B cell (primary cell): Measurements from ENCODE around the gene TSC2. TPM values are rescaled to one million over a fixed set of nuclear protein-coding genes. Genes with fewer than 3 reads are reported as not detected.
"Not testable (repeated sequence)": the region's sequence is repeated elsewhere in the genome, so short reads cannot be mapped to it uniquely, and the experiment has no call there.

Experiments used
- ATAC-seq: fragments of 200-7000 bp; cut with Tn5 transposase; one replicate; pipeline ENCODE4 v1.10.0; 2021; ENCODE audit warnings: low read depth, mild to moderate bottlenecking, moderate number of reproducible peaks, moderate library complexity
- CTCF ChIA-PET: fragments of 350-600 bp; sonication (Branson Sonifier 250); formaldehyde crosslinking; loops from one replicate; lab custom pipeline; 2021; ENCODE audit warnings: antibody characterized with exemption, inconsistent platforms; lab: Charles Lee
- POLR2A ChIA-PET: fragments of 350-600 bp; sonication (Branson Sonifier 250); formaldehyde crosslinking; loops from one replicate; lab custom pipeline; 2021; ENCODE audit warnings: antibody characterized with exemption; lab: Charles Lee
- DNase-seq: peaks from one replicate; pipeline ENCODE4 v3.0.0; 2013
- H2AFZ ChIP-seq: 2 replicates; pipeline ENCODE4 v1.6.1; 2012; ENCODE audit warnings: mild to moderate bottlenecking, low read depth, low read length; ENCODE audit not compliant: insufficient read depth, poor library complexity, severe bottlenecking
- H3K27ac ChIP-seq, 2 donors: 1 replicate in 1 of 2; 2 replicates in 1 of 2; pipeline ENCODE4 v1.5.1; 2012 to 2013; ENCODE audit warnings: low read length in 2 of 2, mild to moderate bottlenecking in 2 of 2, moderate library complexity in 1 of 2
- H3K27me3 ChIP-seq, 4 experiments: fragments of 200-600 bp in 1 of 4; sonication (generic) in 1 of 4; replicated peaks in 1 of 4; 1 replicate in 2 of 4; 2 replicates in 2 of 4; pipeline versions ENCODE4 v1.6.1 to v1.7.0; 2013 to 2016; ENCODE audit warnings: low read length in 3 of 4, mild to moderate bottlenecking in 2 of 4, mixed read lengths in 1 of 4, moderate library complexity in 1 of 4; ENCODE audit not compliant: insufficient read depth in 4 of 4, control insufficient read depth in 3 of 4; ENCODE audit errors: control extremely low read depth in 1 of 4
- H3K36me3 ChIP-seq, 2 experiments: replicated peaks in 1 of 2; 1 replicate in 1 of 2; 2 replicates in 1 of 2; pipeline versions ENCODE4 v1.6.1 to v1.7.1; 2013; ENCODE audit warnings: low read length in 1 of 2; ENCODE audit not compliant: insufficient read depth in 2 of 2, control insufficient read depth in 1 of 2; ENCODE audit errors: control extremely low read depth in 1 of 2, extremely low read depth in 1 of 2
- H3K4me1 ChIP-seq, 2 donors: fragments of 200-600 bp in 1 of 2; sonication (generic) in 1 of 2; 1 replicate in 1 of 2; 2 replicates in 1 of 2; pipeline versions ENCODE4 v1.5.1 to v1.6.1; 2013 to 2017; ENCODE audit warnings: low read length in 2 of 2; ENCODE audit not compliant: control insufficient read depth in 2 of 2, insufficient read depth in 2 of 2
- H3K4me2 ChIP-seq: replicated peaks from 2 replicates; pipeline ENCODE3; 2012; ENCODE audit warnings: mild to moderate bottlenecking, low read depth, low read length; ENCODE audit not compliant: poor library complexity, severe bottlenecking
- H3K4me3 ChIP-seq, 5 experiments: fragments of 200-600 bp in 1 of 5; sonication (generic) in 1 of 5; 1 replicate in 3 of 5; 2 replicates in 2 of 5; pipeline versions ENCODE4 v1.5.1 to v1.7.0; 2011 to 2016; ENCODE audit warnings: low read length in 4 of 5, mild to moderate bottlenecking in 4 of 5, low read depth in 2 of 5, control low read depth in 1 of 5, moderate library complexity in 1 of 5; ENCODE audit not compliant: insufficient read depth in 1 of 5; ENCODE audit errors: control extremely low read depth in 1 of 5, extremely low read depth in 1 of 5
- H3K79me2 ChIP-seq: fragments of 200-600 bp; sonication (generic); one replicate; pipeline ENCODE4 v1.6.0; 2016; ENCODE audit warnings: low read length; ENCODE audit not compliant: control insufficient read depth, insufficient read depth
- H3K9ac ChIP-seq: fragments of 200-600 bp; sonication (generic); 2 replicates; pipeline ENCODE4 v1.6.1; 2017; ENCODE audit warnings: mild to moderate bottlenecking, low read length, moderate library complexity
- H3K9me3 ChIP-seq, 3 donors: one replicate each; pipeline versions ENCODE4 v1.6.1 to v1.7.1; 2013; ENCODE audit warnings: low read length in 2 of 3; ENCODE audit not compliant: control insufficient read depth in 2 of 3, insufficient read depth in 1 of 3; ENCODE audit errors: control extremely low read depth in 1 of 3
- H4K20me1 ChIP-seq: 2 replicates; pipeline ENCODE4 v1.6.0; 2012; ENCODE audit warnings: mild to moderate bottlenecking, low read length; ENCODE audit not compliant: insufficient read depth, control insufficient read depth, poor library complexity, severe bottlenecking
- H3K27ac Mint-ChIP-seq: one replicate; pipeline ENCODE4 v1.8.0; 2021; ENCODE audit warnings: mixed read lengths
- H3K27me3 Mint-ChIP-seq: one replicate; pipeline ENCODE4 v1.8.0; 2021; ENCODE audit warnings: mixed read lengths
- H3K4me1 Mint-ChIP-seq: one replicate; pipeline ENCODE4 v1.8.0; 2021; ENCODE audit warnings: mixed read lengths
- H3K4me3 Mint-ChIP-seq: one replicate; pipeline ENCODE4 v1.8.0; 2021; ENCODE audit warnings: mixed read lengths
- H3K9me3 Mint-ChIP-seq: one replicate; pipeline ENCODE4 v1.8.0; 2022; ENCODE audit warnings: mixed read lengths; ENCODE audit not compliant: insufficient read depth
- EZH2 ChIP-seq: IDR thresholded peaks from 2 replicates; pipeline ENCODE4 v1.6.1; 2012; ENCODE audit warnings: borderline replicate concordance, low read depth, mild to moderate bottlenecking, moderate library complexity, low read length; ENCODE audit not compliant: insufficient read depth, poor library complexity, severe bottlenecking
- WGBS: methylation state at CpG from one replicate; pipeline ENCODE4 v1.1.5; 2013; ENCODE audit warnings: missing lambda C conversion rate; ENCODE audit not compliant: insufficient coverage; 5-methylcytosine and 5-hydroxymethylcytosine counted together
- intact Hi-C: fragments of 100-400 bp; cut with micrococcal nuclease; formaldehyde crosslinking; loops from one replicate; pipeline ENCODE4 v1.10.0; 2022
- polyA plus RNA-seq: library from polyadenylated mRNA; depleted of rRNA; stranded (reverse); fragments of >200 nt; gene quantifications from 2 replicates; pipeline ENCODE4 v1.2.3, GENCODE V29; 2012
- total RNA-seq, 2 donors: library from RNA; stranded (reverse); fragments of 120-200 nt in 1 of 2; gene quantifications; 1 replicate in 1 of 2; 2 replicates in 1 of 2; pipeline versions ENCODE4 v1.2.3 to v1.2.4, GENCODE V29; 2013 to 2022
- TF ChIP-seq, protein P1 (sequence below): fragments of 200-600 bp; IDR thresholded peaks from one replicate; pipeline ENCODE4 v1.8.0; 2022; ENCODE audit warnings: antibody characterized with exemption, mild to moderate bottlenecking

TSC2 gene
- total and polyA plus RNA-seq, 2 donors (not counting 1 experiment from before 2014, with no cell fraction given), result 128 to 194 TPM

DNA sequence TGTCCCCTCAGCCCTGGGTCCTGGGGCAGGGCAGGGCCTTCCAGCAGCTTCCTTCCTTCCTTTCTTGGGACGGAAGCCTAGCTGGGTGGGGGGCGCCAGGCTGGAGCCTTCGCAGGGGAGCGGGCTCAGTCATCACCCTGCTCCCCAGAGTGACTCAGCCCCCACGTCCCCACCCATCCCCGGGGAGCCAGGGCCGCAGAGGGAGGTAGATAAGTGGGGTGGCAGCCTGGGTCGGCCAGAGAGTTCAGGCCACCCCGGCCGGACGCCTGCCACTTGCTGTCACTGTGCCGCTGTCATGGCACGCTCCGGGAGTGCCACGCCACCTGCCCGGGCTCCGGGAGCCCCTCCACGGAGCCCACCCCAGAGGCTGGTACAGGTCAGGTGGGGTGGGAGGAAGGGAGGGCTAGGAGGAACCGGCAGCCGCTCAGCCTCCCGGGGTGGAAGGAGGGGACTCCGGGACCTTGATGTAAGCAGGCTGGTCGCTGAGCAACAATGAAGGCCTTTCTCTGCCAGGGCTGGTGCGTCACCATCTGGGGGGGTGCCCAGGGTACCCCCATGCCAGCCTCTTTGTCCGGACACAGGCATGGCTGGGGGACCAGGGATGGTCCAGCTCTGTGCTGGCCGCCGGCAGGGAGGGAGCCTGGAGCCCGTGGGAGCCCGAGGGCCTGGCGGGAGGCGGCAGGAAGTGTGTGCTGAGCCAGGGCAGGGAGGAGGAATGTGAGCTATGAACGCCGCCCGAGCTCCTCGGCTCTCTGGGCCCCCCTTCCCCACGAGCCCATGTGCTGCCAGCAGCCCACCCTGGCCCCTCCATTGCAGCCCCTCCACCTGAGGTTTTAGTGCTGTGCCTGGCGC is 14.5 kb upstream of the TSC2 start:
- H3K4me3 ChIP-seq, result no peak overlapping the region
- intact Hi-C loops, result no loop called here
- no peaks in the 10 kb centered on the region for H3K79me2 ChIP-seq
- Mint-ChIP-seq H3K27me3 (peaks cover 4% of the 10 kb centered on the region), H3K4me1 (no peaks in the 10 kb centered on the region), H3K27ac (no peak overlapping the region), H3K9me3 (no peaks in the 10 kb centered on the region), H3K4me3 (no peak overlapping the region)
- H3K9ac ChIP-seq, result no peak overlapping the region
- H3K9me3 ChIP-seq, result peaks cover 0 to 13% (median 0%) of the 10 kb centered on the region in 3 donors
- ChIA-PET POLR2A (no interaction called here), CTCF (no interaction called here)
- H3K27ac ChIP-seq, result no peak overlapping the region
- 22% methylated on average over 27 of the region's 37 CpGs for WGBS
- peaks cover 0 to 5% of the 10 kb centered on the region in 2 donors for H3K4me1 ChIP-seq
- peaks cover 0 to 16% (median 2%) of the 10 kb centered on the region in 4 experiments for H3K27me3 ChIP-seq
- H3K36me3 ChIP-seq, result no peaks in the 10 kb centered on the region
- peak; percentile 37 for ATAC-seq
- H4K20me1 ChIP-seq, result no peaks in the 10 kb centered on the region
- DNase-seq, result no peak
- H3K4me2 ChIP-seq, result peak overlapping the region; percentile 44
- TF ChIP-seq, protein P1, sequence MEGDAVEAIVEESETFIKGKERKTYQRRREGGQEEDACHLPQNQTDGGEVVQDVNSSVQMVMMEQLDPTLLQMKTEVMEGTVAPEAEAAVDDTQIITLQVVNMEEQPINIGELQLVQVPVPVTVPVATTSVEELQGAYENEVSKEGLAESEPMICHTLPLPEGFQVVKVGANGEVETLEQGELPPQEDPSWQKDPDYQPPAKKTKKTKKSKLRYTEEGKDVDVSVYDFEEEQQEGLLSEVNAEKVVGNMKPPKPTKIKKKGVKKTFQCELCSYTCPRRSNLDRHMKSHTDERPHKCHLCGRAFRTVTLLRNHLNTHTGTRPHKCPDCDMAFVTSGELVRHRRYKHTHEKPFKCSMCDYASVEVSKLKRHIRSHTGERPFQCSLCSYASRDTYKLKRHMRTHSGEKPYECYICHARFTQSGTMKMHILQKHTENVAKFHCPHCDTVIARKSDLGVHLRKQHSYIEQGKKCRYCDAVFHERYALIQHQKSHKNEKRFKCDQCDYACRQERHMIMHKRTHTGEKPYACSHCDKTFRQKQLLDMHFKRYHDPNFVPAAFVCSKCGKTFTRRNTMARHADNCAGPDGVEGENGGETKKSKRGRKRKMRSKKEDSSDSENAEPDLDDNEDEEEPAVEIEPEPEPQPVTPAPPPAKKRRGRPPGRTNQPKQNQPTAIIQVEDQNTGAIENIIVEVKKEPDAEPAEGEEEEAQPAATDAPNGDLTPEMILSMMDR, result no peak
- TF ChIP-seq EZH2, result no peak
- H2AFZ ChIP-seq, result peak overlapping the region; percentile 54

DNA sequence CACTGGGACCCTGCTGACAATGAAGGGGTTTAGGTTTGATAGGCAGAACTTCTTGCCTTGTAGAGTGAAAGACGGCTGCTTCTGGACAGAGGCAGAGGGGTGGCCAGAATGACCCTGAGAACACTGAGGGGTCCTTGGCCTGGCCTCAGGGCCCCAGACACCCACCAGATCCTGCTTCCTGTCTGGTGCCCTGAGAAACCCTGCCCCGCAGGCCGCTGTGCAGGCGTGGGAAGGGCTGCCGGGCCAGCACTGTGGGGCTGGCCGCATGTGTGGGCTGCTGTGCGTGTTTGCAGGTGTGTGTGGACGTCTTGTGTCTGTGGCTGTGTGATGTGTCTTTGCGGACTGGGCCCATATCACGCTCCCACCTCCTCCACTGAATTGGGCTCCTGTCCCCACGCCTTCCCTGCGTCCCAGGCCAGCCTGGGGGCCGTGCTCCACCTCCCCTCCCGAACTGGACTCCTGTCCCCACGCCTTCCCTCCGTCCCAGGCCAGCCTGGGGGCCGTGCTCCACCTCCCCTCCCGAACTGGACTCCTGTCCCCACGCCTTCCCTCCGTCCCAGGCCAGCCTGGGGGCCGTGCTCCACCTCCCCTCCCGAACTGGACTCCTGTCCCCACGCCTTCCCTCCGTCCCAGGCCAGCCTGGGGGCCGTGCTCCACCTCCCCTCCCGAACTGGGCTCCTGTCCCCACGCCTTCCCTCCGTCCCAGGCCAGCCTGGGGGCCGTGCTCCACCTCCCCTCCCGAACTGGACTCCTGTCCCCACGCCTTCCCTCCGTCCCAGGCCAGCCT is 13.7 kb upstream of the TSC2 start:
- H4K20me1 ChIP-seq, H3K9me3 Mint-ChIP-seq, H3K27ac ChIP-seq, ATAC-seq, H3K27ac Mint-ChIP-seq, POLR2A ChIA-PET, H3K4me1 ChIP-seq, H3K4me1 Mint-ChIP-seq, intact Hi-C loops, H3K4me3 ChIP-seq, CTCF ChIA-PET, H3K4me3 Mint-ChIP-seq, H3K79me2 ChIP-seq, H3K9ac ChIP-seq, H3K27me3 Mint-ChIP-seq, DNase-seq, H3K36me3 ChIP-seq: not testable (repeated sequence)
- Histone ChIP-seq H2AFZ (peak overlapping the region; percentile 54), H3K27me3 (peaks cover 0 to 12% (median 0%) of the 10 kb centered on the region in 4 experiments), H3K4me2 (peak overlapping the region; percentile 44), H3K9me3 (peaks cover 0 to 13% (median 0%) of the 10 kb centered on the region in 3 donors)
- WGBS, result 89% methylated on average over 5 of the region's 32 CpGs
